Measurements from ENCODE around the gene CHST2.

CHST2 gene

GRCh38 chr3:143128227-143128955 is 8.8 kb downstream of the CHST2 start:
- no peak for DNase-seq (ENCODE audit: low read depth in 1 of 2, low spot score in 1 of 2)

DNA sequence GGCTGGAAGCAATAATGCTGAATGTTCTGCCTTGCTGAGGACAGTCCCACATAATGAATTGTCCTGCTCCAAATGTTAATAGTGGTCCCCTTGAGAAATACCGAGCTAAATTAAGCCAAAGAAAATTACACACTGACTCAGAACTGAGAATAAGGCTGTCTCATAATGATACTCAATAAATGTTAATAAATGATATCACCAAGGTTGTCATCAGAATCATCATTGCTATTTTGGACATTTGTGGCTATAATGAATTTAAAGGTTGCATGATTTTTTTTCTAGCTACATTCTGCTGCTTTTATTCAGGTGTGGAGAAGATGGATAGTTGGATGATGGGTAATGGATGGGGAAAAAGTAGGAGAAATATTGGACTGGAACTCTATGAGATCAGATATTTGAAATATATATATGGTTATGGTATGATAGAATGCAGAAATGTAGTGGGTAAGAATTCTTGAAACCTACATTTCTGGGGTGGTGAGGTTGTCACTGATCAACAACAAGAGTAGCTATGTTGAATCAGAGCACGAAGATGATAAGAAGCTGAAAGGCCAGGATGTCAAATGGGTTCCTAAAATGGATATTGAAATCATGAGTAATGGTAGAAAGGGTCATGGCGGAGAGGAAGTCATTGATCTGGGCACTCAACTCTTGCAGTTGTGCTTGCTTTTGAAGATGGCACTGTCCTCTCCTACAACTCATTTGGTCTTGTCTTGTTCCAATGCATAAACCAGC is 12.8 kb downstream of the CHST2 start:
- DNase-seq (ENCODE audit: low read depth in 1 of 2, low spot score in 1 of 2): no peak

GRCh38 chr3:143134471-143134870 is 14.9 kb downstream of the CHST2 start:
- DNase-seq (ENCODE audit: low read depth in 1 of 2, low spot score in 1 of 2): no peak

DNA sequence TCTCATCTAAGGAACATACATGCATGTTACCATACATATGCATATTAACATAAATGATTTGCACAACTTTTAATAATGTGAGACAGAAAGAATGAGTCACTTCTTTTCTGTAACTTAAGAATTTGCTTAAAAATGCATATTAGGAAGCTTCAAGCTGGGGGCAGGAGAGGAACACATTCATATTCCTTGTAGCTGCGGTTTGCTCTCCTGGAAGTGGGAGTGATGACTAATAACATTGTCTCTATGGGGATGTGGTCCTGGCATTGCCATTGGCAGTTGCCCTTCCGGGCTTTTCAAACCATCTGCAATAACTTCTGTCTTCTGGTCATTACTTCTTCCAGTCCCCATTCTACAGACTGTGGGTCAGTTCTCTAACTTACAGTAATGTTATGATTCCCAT is 15.6 kb downstream of the CHST2 start:
- DNase-seq (ENCODE audit: low read depth in 1 of 2, low spot score in 1 of 2): no peak

DNA sequence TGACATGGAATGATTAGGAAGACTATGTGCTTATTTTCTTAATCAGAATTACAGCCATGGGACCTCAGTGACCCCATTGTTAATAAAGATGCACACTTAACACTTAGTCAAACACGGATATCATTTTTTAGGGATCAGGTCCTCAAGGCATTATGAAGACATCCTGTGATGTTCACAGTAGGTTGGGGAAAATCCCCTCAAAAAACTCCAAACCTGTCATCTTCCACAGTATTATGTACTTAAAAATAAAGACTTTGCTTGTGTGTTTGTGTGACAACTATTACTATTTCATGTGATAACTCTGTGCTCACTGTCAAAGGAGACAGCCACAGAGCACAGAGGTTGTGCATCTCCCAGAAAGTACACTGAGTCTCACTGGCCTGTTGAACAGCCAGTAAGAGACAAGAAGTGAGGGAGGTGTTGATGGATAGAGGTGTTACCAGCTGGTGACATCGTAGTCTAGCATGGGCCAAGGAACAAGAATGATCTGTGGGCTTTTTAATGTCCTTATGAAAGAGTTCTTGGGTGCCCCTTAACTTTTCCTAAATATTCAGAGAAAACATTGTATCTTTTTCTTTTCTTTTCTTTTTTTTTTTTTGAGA is 18.0 kb downstream of the CHST2 start:
- no peak for DNase-seq (ENCODE audit: low read depth in 1 of 2, low spot score in 1 of 2)

DNA sequence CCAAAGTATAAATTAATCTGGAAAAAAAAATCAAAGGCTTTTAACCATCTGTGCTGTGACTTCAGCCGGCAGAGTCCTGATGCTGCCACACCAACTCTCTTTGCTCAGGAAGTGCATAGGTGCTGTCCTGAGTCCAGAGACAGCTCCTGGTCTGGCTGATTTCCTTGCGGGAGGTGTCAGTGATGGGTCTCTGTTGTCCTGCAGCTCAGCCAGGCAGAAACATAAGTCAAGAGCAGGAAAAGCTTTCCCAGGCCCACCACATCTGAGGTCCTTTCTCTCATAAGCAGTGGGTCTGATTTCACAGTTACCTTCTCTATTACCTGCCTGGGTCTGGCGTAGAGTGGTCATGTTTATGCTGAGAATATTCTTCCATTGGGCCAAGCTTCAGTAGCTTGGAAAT is 19.4 kb downstream of the CHST2 start:
- no peak for DNase-seq (ENCODE audit: low read depth in 1 of 2, low spot score in 1 of 2)

GRCh38 chr3:143139762-143140161 is 20.2 kb downstream of the CHST2 start:
- DNase-seq (ENCODE audit: low read depth in 1 of 2, low spot score in 1 of 2): no peak

DNA sequence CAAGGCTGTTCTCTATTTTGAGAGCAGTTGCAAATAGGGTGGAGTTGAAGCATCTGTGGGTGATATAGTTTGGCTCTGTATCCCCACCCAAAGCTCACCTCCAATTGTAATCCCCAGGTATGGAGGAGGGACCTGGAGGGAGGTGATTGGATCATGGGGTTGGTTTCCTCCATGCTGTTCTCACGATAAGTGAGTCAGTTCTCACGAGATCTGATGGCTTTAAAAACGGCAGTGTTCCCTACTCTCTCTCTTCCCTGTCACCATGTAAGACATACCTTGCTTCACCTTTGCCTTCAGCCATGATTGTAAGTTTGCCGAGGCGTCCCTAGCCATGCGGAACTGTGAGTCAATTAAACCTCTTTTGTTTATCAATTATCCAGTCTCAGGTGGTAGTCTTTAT is 21.0 kb downstream of the CHST2 start:
- DNase-seq (ENCODE audit: low read depth in 1 of 2, low spot score in 1 of 2): no peak

DNA sequence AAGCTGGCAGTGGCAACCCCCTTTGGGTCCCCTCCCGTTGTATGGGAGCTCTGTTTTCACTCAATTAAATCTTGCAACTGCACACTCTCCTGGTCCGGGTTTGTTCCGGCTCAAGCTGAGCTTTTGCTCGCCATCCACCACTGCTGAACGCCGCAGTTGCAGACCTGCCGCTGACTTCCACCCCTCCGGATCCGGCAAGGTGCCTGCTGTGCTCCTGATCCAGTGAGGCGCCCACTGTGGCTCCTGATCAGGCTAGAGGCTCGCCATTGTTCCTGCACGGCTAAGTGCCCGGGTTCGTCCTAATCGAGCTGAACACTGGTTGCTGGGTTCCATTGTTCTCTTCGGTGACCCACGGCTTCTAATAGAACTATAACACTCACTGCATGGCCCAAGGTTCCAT is 22.8 kb downstream of the CHST2 start:
- no peak for DNase-seq (ENCODE audit: low read depth in 1 of 2, low spot score in 1 of 2)

GRCh38 chr3:143145906-143146305 is 26.3 kb downstream of the CHST2 start:
- no peak for DNase-seq (ENCODE audit: low read depth in 1 of 2, low spot score in 1 of 2)

DNA sequence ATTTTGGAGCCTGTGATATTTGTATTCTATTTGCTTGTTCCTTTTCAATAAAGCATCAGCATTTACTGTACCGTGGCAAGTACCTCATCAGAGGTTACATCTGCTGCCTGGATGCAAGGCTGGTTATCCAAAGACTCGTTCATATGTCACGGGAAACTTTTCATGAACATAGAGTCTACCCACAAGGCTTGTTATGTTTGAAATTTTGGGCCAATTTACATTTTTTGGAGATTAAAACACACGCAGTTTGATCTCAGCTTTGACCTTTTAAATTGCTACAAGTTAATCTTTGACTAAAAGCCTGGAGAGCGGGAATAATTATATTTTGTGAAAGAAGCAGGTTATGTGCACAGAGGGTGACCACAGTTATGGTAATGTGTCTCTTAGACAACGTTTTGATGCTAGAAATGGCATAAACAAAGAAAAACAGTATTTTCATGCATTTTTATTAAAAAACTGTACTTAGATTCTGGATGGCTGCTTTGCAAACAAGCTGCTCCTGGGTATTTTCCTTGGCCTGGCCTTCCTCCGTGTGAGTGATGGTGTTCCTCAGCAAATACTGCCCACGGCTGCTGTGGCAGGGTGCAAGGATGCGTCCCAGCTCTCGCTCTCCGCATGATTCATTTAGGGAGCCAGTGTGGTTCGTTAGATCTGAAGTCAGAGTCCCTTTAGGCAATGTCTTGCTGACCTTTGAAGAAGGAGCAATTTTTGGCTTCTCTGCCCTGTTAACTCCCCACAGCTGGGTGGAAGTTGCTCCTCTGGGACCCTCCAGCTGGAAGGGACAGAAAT is 27.1 kb downstream of the CHST2 start:
- no peak for DNase-seq (ENCODE audit: low read depth in 1 of 2, low spot score in 1 of 2)

DNA sequence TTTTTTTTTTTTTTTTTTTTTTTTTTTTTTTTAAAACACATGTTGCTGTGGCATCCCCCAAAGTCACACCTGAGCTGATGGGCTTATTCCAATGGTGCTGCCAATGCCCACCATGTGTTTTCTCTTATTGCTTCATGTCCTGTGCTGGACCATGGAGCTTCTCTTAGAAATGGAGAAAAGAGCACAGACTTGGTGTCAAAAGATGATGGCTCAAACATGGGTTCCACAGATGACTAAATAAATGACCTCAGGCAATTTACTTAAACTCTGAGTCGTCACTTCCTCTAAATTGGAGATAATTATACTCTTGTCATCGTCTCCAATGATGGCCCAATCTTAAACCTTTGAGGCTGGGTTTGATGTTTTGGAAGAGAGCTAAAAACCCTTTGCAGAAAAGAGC is 28.1 kb downstream of the CHST2 start:
- DNase-seq (ENCODE audit: low read depth in 1 of 2, low spot score in 1 of 2): no peak

- DNase-seq (ENCODE audit: low read depth in 1 of 2, low spot score in 1 of 2): no peak
Measured at GRCh38 chr3:143150071-143150470, 30.5 kb downstream of the CHST2 start.

DNA sequence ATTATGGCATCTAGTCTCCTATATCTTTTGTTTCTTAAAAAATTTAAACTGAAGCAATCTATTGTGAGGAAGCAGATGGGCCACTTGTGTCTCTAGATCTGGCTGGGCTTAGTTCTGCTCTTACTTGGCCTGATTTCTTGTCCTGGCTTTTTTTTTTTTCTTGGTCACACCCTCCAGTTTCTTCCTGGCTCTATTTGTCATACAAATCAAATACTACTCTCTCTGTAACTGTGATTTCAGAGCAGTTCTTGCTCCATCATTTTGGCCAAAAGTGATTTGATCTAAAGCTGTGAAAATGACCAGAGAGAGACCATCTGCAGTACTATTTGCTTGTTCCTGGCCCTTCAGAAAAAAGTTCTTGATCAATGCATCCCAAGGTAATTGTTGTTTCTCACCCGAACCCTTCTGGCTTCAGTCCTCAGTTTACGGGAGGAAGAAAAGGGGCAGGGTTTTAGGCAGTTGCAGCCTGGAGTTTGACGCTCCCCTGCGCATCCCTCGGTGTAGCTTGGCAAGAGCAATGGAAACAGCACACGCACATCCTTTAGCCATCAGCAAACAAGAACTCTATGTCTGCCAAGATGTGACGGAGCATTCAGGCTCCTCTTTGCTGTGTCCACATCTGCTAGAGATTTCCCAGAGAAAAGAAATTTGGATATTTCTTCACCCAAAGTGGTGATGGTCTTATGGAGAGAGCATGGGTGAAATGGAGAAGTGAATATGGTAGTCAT is 31.6 kb downstream of the CHST2 start:
- DNase-seq (ENCODE audit: low read depth in 1 of 2, low spot score in 1 of 2): no peak

DNA sequence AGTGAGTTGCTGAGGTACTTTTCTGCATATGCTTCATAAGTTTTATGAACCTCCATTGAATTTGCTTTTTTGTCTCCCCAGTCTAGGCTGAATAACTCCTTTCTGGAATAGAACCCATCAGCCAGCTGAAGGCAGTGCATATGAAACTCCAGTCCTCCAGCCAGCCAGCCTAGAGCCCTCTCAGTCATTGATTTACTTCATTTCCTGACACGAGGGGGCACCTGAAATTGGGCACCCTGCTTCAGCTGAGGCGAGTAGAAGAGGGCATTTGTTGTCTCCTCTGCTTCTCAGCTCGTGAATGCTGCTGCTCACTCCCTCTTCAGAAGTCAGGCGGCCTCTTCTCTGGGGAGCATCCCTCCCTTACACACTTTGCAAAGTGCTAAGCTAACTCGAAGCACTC is 32.5 kb downstream of the CHST2 start:
- DNase-seq (ENCODE audit: low read depth in 1 of 2, low spot score in 1 of 2): no peak

GRCh38 chr3:143155756-143156155 is 36.2 kb downstream of the CHST2 start:
- DNase-seq (ENCODE audit: low read depth in 1 of 2, low spot score in 1 of 2): no peak

DNA sequence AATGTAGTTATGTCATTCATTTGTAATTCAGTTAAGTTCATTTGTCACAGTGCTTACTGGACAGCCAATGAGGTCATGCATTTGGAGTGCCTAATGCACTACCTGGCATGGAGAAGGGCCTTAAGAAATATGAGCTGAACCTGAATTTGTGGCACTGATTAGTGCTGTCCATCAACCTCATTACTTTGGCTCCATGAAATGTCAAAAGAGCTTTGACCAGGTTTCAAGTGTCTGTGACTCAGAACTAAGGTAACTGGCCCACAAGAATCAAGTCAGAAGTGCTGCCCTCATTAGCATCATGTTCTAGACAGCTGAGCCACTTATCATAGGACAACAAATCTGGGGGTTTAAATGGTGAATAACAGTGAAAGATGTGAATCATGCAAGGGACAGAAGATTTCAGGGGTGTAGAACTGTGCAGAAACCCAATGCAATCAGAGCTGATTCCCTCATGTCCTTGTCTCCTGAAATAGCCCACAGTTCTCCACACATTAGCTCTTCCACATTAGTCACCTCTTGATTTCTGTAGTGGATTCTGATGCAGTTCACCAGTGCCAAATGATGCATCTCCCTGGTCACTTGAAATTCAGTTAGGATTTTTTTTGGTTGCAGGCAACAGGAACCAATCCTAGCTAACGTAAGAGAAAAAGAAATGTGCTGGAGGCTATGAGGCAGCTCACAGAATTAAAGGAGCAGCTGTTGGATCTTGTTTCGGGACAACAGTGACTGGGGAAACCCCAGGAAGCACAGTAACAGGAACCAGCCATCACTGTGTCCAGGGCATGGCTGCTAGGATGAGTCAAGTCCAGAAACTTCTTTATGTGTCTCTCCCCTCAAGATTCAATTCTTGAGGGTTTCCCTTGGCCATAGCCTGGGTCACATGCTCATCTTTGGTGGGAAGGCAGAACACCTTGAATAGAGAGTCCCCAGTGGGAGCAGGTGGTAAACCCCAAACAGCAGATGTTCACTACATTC is 38.7 kb downstream of the CHST2 start:
- no peak for DNase-seq (ENCODE audit: low read depth in 1 of 2, low spot score in 1 of 2)

- no peak for DNase-seq (ENCODE audit: low read depth in 1 of 2, low spot score in 1 of 2)
Measured at GRCh38 chr3:143160437-143160836, 40.9 kb downstream of the CHST2 start.

GRCh38 chr3:143163562-143164100 is 44.1 kb downstream of the CHST2 start:
- DNase-seq (ENCODE audit: low read depth in 1 of 2, low spot score in 1 of 2): no peak

DNA sequence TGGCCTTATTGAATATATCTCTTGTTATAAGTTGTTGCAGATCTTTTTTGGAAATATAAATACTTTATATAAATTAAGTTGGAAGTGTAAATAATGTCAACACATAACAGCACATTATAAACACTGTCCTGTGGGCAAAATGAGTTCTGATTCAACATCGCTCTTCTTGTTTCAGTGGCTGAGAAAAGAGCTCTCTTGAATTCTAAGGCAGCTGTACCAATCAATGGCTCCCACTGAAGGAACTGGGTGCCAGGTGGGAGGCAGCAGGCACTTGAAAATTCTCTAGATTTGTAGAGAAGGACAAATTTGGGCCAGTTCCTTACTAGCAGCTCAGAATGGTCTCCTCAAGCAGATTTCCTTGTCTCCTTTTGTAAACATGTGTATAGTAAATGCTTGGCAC is 45.6 kb downstream of the CHST2 start:
- DNase-seq (ENCODE audit: low read depth in 1 of 2, low spot score in 1 of 2): no peak
